ENCODE measurements around the gene MAST2. TPM values are rescaled to one million over a fixed set of nuclear protein-coding genes. Genes with fewer than 3 reads are reported as not detected.

Gene MAST2
- total and polyA plus RNA-seq, 2 of the 4 experiments (the other 2 are of a cell fraction) = 14.2 to 41.0 TPM

- dilution Hi-C loops (cut with HindIII; ENCODE audit: low sequenced_read_pairs, unreplicated experiment) (no loop called here), in situ Hi-C loops (cut with MboI; ENCODE audit: low sequenced_read_pairs) (no loop called here), intact Hi-C loops (cut with micrococcal nuclease) (no loop called here)
- Histone ChIP-seq H3K18ac (ENCODE audit: low read depth, low read length) (no peak overlapping the region), H3K9me1 (ENCODE audit: insufficient read depth, low read length) (peaks cover 6% of the 10 kb centered on the region; the same call in 1 of the 2 replicates), H2AK5ac (ENCODE audit: low read depth, low read length) (no peak overlapping the region), H4K5ac (ENCODE audit: low read depth, low read length) (no peak overlapping the region), H3K79me1 (ENCODE audit: low read depth in 1 of 2, low read length in 2 of 2) (peaks cover 18 to 20% of the 10 kb centered on the region in 2 experiments; a peak in 3 of 4 replicates), H2BK20ac (ENCODE audit: low read depth, low read length) (no peak overlapping the region), H2BK15ac (ENCODE audit: low read depth, low read length) (no peak overlapping the region), H4K91ac (ENCODE audit: insufficient read depth, low read depth, low read length) (no peak overlapping the region), H2BK5ac (ENCODE audit: low read depth, low read length, poor library complexity, severe bottlenecking) (no peak overlapping the region), H2BK120ac (ENCODE audit: low read depth, low read length) (no peak overlapping the region), H3K14ac (replicated peaks; ENCODE audit: low read depth, low read length) (no peak overlapping the region), H3K36me3 (ENCODE audit: control insufficient read depth, insufficient read depth, low read length) (peaks cover 6% of the 10 kb centered on the region; the same call in 1 of the 2 replicates), H4K20me1 (ENCODE audit: insufficient read depth, low read length) (no peaks in the 10 kb centered on the region), H3K4me1 (ENCODE audit: control insufficient read depth, insufficient read depth, low read length) (no peaks in the 10 kb centered on the region), H4K8ac (ENCODE audit: low read depth in 2 of 2, low read length in 2 of 2) (no peak overlapping the region), H3K9ac (ENCODE audit: low read depth, low read length) (no peak overlapping the region), H3K23ac (ENCODE audit: low read depth, low read length) (no peak overlapping the region), H3K27ac (ENCODE audit: insufficient read depth, low read length) (no peak overlapping the region), H3K27me3 (ENCODE audit: control insufficient read depth, insufficient read depth, low read length) (no peaks in the 10 kb centered on the region), H3K9me3 (ENCODE audit: control insufficient read depth, insufficient read depth, low read length) (no peaks in the 10 kb centered on the region), H3K56ac (ENCODE audit: extremely low read depth, insufficient read depth, low read length) (no peak overlapping the region), H3K4me2 (ENCODE audit: low read depth, low read length) (no peak overlapping the region), H3K4me3 (ENCODE audit: insufficient read depth, low read depth, low read length) (no peak overlapping the region), H2AFZ (replicated peaks; ENCODE audit: low read length, poor library complexity) (no peak overlapping the region), H2AK9ac (replicated peaks; ENCODE audit: low read depth, low read length, poor library complexity) (no peak overlapping the region), H3K4ac (ENCODE audit: low read depth, low read length) (no peak overlapping the region)
- ATAC-seq (ENCODE audit: low read depth) (no peak), DNase-seq (no peak)
- ChIA-PET POLR2A (ENCODE audit: unreplicated experiment) (no interaction called here), CTCF (no interaction called here)
- no CpG with 5 or more reads among the region's 3 CpGs for WGBS, 2 experiments (ENCODE audit: extremely low coverage in 2 of 2, insufficient read length in 1 of 2)
- BruUV-seq (replicated peaks) = no TSS peak
- TF ChIP-seq MXI1 (IDR thresholded peaks at IDR 0.05; ENCODE audit: borderline replicate concordance, low read depth, low read length) (no peak), CHD1 (IDR thresholded peaks at IDR 0.05; ENCODE audit: low read depth, low read length) (no peak)
Measured at GRCh38 chr1:45976623-45977022, 173.2 kb downstream of the MAST2 start.

Measured in IMR-90 (cell line).